HFFc6 (cell line): ENCODE measurements around the gene ACTR3. TPM values are rescaled to one million over a fixed set of nuclear protein-coding genes. Genes with fewer than 3 reads are reported as not detected.

Experiments used
- DNase-seq: peaks from one replicate; pipeline ENCODE4 v3.0.0-alpha.2; 2018
- H3K27ac Mint-ChIP-seq: 2 replicates; pipeline ENCODE4 v1.8.0; 2020; ENCODE audit warnings: mild to moderate bottlenecking, mixed read lengths
- H3K27me3 Mint-ChIP-seq: 2 replicates; pipeline ENCODE4 v1.8.0; 2021; ENCODE audit warnings: mild to moderate bottlenecking, moderate library complexity, mixed read lengths; ENCODE audit not compliant: insufficient read depth
- H3K36me3 Mint-ChIP-seq: 2 replicates; pipeline ENCODE4 v1.8.0; 2021; ENCODE audit warnings: low read depth, mixed read lengths
- H3K4me1 Mint-ChIP-seq: 2 replicates; pipeline ENCODE4 v1.8.0; 2020; ENCODE audit warnings: low read depth, mixed read lengths
- H3K4me3 Mint-ChIP-seq: 2 replicates; pipeline ENCODE4 v1.8.0; 2020; ENCODE audit warnings: mild to moderate bottlenecking, moderate library complexity, mixed read lengths
- H3K9me3 Mint-ChIP-seq: 2 replicates; pipeline ENCODE4 v1.8.0; 2020; ENCODE audit warnings: mild to moderate bottlenecking, mixed read lengths
- total RNA-seq, 6 experiments: library from RNA; stranded (reverse); fragmentation: NEBNext Ultra II Directional; extraction: Animal tissue kit (Norgen Biotek cat#: 25700); gene quantifications; 2 replicates in 1 of 6; 3 replicates in 5 of 6; pipeline ENCODE4 v1.2.3, GENCODE V29; 2021
- TF ChIP-seq, protein P1 (sequence below): fragments of 200-600 bp; sonication (generic); IDR thresholded peaks from 2 replicates; pipeline ENCODE4 v1.5.0; 2021; ENCODE audit warnings: antibody characterized with exemption, mild to moderate bottlenecking

ACTR3 gene
- total RNA-seq, 6 experiments from 2014 or later, result 562 to 663 (median 628) TPM

DNA sequence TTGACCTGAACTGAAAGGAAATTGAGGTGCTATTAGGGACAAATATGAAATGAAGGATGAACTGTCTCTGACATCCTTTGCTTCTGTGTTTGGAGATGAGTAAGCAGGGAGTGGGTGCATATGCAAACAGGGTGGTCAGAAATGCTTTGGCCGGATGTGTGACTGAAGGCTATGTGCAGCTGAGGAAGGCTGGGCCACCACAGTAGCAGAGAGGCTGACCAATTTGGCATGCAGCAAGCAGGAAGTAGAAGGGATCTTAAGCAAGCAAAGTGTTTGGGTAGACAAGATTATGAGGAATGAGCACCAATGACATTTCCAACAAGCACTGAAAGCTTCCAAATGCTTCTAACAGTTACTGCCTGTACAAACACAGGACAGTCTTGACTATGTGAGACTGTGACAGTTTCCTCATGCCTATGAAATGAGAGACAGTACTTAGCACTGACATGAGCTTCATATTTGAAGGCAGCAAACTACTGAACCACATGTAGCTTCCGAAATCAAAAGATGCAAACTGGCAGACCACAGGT, 3.3 kb upstream of the ACTR3 start:
- H3K27me3 Mint-ChIP-seq, result peaks cover 4% of the 10 kb centered on the region
- TF ChIP-seq, protein P1, sequence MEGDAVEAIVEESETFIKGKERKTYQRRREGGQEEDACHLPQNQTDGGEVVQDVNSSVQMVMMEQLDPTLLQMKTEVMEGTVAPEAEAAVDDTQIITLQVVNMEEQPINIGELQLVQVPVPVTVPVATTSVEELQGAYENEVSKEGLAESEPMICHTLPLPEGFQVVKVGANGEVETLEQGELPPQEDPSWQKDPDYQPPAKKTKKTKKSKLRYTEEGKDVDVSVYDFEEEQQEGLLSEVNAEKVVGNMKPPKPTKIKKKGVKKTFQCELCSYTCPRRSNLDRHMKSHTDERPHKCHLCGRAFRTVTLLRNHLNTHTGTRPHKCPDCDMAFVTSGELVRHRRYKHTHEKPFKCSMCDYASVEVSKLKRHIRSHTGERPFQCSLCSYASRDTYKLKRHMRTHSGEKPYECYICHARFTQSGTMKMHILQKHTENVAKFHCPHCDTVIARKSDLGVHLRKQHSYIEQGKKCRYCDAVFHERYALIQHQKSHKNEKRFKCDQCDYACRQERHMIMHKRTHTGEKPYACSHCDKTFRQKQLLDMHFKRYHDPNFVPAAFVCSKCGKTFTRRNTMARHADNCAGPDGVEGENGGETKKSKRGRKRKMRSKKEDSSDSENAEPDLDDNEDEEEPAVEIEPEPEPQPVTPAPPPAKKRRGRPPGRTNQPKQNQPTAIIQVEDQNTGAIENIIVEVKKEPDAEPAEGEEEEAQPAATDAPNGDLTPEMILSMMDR, result no peak
- no peaks in the 10 kb centered on the region for H3K9me3 Mint-ChIP-seq
- DNase-seq, result peak; percentile 90
- H3K4me3 Mint-ChIP-seq, result peak overlapping the region; percentile 96
- peaks cover 43% of the 10 kb centered on the region for H3K4me1 Mint-ChIP-seq
- peaks cover 21% of the 10 kb centered on the region for H3K36me3 Mint-ChIP-seq
- H3K27ac Mint-ChIP-seq, result peak overlapping the region; percentile 98

DNA sequence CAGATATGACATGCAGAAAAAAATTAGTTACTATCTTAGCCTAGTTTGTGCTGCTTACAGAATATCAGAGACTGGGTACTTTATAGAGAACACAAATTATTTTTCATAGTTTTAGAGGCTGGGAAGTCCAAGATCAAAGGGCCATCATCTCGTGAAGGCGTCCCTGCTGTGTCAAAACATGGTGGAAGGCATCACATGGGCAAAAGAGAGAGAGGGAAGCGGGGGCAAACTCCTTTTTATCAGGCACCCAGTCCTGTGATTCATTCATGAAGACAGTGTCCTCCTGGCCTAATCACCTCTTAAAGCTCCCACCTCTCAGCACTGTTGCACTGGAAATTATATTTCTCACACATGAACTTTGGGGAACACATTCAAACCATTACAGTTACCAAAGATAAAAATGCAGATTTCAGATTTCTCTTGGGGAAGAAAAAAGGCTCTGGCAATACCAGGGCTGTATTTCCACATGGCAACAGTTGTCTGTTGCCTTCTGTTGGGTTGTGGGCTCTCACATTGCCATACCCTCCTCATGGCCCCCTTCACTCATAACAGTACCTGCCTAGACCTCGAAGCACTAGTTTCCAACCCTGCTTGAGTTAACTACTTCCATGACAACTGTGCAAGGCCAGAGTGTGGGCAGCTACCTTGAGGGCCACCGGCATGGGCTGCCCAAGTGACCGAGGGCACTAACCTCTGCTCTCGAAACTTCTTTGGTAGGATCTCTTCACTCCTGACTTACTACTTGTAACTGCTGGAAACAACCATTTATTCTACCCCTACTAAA, 2.7 kb upstream of the ACTR3 start:
- Mint-ChIP-seq H3K36me3 (peaks cover 20% of the 10 kb centered on the region), H3K9me3 (no peaks in the 10 kb centered on the region), H3K27me3 (peaks cover 4% of the 10 kb centered on the region), H3K27ac (peak overlapping the region; percentile 98), H3K4me1 (peaks cover 50% of the 10 kb centered on the region), H3K4me3 (peak overlapping the region; percentile 96)
- DNase-seq, result no peak
- TF ChIP-seq, protein P1, result no peak

DNA sequence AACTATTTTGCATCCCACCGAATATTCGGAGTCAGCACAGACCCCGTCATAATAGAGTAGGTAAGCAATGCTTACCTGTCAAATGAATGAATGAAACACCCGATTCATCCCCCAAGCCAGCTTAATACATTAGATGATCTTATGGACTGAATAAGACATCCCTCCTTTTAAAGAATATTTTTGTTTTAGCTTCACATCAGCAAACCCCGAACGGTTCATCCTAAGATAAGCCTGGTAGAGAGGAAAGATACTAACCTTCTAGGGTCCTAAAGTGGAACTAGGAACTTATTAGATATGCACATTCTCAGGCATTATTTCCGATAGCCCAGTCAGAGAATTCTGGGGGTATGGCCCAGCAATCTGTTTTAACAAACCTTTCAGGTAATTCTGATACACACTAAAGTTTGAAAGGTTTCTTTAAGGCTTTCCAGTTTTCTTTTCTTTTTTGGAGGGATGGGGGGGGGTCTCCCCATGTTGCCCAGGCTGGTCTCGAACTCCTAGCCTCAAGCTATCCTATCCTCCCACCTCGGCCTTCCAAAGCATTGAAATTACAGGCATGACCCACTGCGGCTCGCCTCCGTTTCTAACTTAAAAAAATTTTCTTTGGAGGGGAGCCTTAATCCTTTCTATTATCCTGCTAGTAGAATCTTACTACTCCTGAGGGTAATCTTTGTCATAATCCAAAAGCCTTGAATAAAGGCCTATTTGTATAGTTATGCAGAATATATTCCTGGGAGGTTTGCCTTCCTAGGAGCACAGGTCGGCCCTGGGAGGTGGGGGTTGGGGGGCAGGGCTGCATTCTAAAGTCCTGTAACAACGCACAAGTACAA, 1.0 kb upstream of the ACTR3 start:
- Mint-ChIP-seq H3K27ac (peak overlapping the region; percentile 98), H3K36me3 (peaks cover 35% of the 10 kb centered on the region), H3K4me3 (peak overlapping the region; percentile 96), H3K9me3 (no peaks in the 10 kb centered on the region), H3K4me1 (peaks cover 66% of the 10 kb centered on the region), H3K27me3 (peaks cover 4% of the 10 kb centered on the region)
- TF ChIP-seq, protein P1, result no peak
- DNase-seq, result no peak

DNA sequence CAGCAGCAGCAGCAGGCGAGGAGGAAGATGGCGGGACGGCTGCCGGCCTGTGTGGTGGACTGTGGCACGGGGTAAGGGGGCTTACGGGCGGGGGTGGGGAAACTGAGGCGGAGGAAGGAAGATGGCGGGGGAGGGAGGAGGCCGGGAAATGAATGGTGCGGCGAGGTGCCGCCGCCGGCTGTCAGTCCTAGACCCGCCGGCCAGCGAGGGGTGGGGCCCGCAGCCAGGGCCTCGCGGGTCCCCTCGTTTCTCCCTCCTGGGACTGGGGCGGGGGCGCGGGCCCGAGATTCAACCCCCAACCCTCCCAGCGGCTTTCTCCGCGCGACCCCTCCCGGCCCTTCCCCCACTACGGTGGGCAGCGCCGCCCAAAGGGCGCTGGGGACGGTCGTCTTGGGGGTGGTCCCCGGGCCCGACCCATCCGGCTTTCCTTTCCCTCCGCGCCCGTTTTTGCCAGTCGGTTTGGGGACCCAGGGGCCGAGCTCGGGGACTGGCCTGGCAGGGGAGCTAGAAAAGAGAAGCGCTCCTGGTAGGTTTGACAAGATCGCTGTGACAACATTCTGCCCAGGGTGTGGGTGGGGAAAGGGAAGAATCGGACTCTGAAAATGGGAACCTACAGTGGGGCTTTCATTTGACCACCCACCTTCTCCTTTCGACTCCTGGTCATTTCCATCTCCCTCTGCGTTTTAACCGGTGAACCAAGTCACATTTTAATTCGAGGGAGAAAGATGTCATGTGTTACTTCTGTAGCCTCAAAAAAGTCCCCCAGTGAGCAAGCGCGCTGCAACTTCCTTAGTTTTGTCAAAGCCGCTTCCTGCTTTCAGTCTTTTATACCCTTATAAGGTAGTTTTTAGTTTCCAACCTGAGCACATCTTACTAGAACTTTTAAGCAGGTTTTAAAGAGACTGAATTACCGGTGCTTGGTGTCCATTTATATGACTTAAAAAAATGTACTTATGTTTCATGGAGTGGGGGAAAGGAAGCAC, 655 bp downstream of the ACTR3 start:
- Mint-ChIP-seq H3K27ac (peak overlapping the region; percentile 97), H3K36me3 (peaks cover 42% of the 10 kb centered on the region), H3K4me1 (peaks cover 75% of the 10 kb centered on the region), H3K9me3 (no peaks in the 10 kb centered on the region), H3K4me3 (peak overlapping the region; percentile 96), H3K27me3 (peaks cover 4% of the 10 kb centered on the region)
- TF ChIP-seq, protein P1, result 0 out of 2 replicates have a peak, but pooled peaks have one; percentile 21
- DNase-seq, result peak; percentile 65
